DOHH2 (cell line): ENCODE measurements around the gene GDF7.

ENCODE experiments used
- H3F3A ChIP-seq: fragments of 200-600 bp; sonication (generic), shearing (Covaris generic); 2 replicates; pipeline ENCODE4 v1.6.0; 2016; ENCODE audit warnings: antibody characterized with exemption, mild to moderate bottlenecking; ENCODE audit not compliant: control insufficient read depth, insufficient read depth
- H3K27ac ChIP-seq: fragments of 200-600 bp; sonication (generic); 2 replicates; pipeline ENCODE4 v1.5.1; 2014; ENCODE audit warnings: low read depth, mild to moderate bottlenecking, low read length, moderate library complexity
- H3K27me3 ChIP-seq: fragments of 200-600 bp; sonication (generic); 2 replicates; pipeline ENCODE4 v1.6.1; 2014; ENCODE audit warnings: mild to moderate bottlenecking, low read length, mixed read lengths; ENCODE audit not compliant: control insufficient read depth
- H3K36me3 ChIP-seq: fragments of 200-600 bp; sonication (generic); 2 replicates; pipeline ENCODE4 v1.6.1; 2014; ENCODE audit warnings: mild to moderate bottlenecking, low read length, moderate library complexity, mixed read lengths; ENCODE audit not compliant: control insufficient read depth
- H3K4me1 ChIP-seq: fragments of 200-600 bp; sonication (generic); 2 replicates; pipeline ENCODE4 v1.6.1; 2014; ENCODE audit warnings: mild to moderate bottlenecking, low read length, mixed read lengths; ENCODE audit not compliant: control insufficient read depth
- H3K4me2 ChIP-seq: fragments of 200-600 bp; sonication (generic); 2 replicates; pipeline ENCODE4 v1.6.0; 2014; ENCODE audit warnings: mild to moderate bottlenecking, low read length, moderate library complexity
- H3K4me3 ChIP-seq: fragments of 200-600 bp; sonication (generic); 2 replicates; pipeline ENCODE4 v1.5.1; 2014; ENCODE audit warnings: mild to moderate bottlenecking, low read length, mixed read lengths
- H3K79me2 ChIP-seq: fragments of 200-600 bp; sonication (generic); 2 replicates; pipeline ENCODE4 v1.6.1; 2014; ENCODE audit warnings: mild to moderate bottlenecking, low read length, mixed read lengths; ENCODE audit not compliant: control insufficient read depth
- H3K9me2 ChIP-seq: fragments of 200-600 bp; sonication (generic); replicated peaks from 2 replicates; pipeline ENCODE4 v1.6.1; 2014; ENCODE audit warnings: mild to moderate bottlenecking, low read length, mixed read lengths; ENCODE audit not compliant: control insufficient read depth
- H3K9me3 ChIP-seq: fragments of 200-600 bp; sonication (generic); 2 replicates; pipeline ENCODE4 v1.6.1; 2014; ENCODE audit warnings: antibody characterized with exemption, low read length, mixed read lengths; ENCODE audit not compliant: control insufficient read depth, insufficient read depth
- H4K20me1 ChIP-seq: fragments of 200-600 bp; sonication (generic); 2 replicates; pipeline ENCODE4 v1.6.0; 2014; ENCODE audit warnings: low read depth, mild to moderate bottlenecking, antibody characterized with exemption, low read length, moderate library complexity; ENCODE audit not compliant: control insufficient read depth, insufficient read depth
- EZH2phosphoT487 ChIP-seq: fragments of 200-600 bp; sonication (generic); IDR thresholded peaks from 2 replicates; pipeline ENCODE4 v1.6.1; 2017; ENCODE audit warnings: borderline replicate concordance, mild to moderate bottlenecking, antibody characterized with exemption, low read length, moderate library complexity, mixed read lengths
- TF ChIP-seq, protein P1 (sequence below): fragments of 200-600 bp; sonication (generic); IDR thresholded peaks from one replicate; pipeline ENCODE4 v1.5.1; 2014; ENCODE audit warnings: antibody characterized with exemption, mild to moderate bottlenecking, low read depth, low read length; ENCODE audit not compliant: poor library complexity, severe bottlenecking

The GDF7 gene

DNA sequence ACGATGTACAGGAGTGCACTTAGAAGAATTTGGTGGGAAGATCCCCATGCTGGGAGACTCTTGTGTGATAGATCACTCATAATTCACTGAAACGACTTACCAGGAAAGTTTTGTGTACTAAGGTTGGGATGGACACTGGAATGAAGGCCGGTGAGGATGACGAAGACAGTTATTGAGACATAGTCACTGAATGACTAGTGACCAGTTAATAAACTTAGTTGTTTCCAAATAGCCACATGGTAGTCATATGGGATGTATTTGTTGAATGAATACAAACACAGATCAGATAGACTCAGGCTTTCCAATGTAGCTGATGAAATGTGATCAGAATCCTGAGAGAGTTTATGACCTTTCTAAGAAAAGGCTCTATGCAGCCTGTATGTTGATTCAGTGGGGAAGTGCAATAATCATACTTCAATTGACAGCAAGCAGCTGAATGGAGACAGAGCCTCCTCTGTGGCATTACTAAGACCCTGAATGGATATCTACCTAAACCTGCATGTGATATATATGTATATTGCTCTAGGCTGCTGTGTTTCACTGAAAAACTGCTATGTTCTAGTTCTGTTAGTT, 20.4 kb downstream of the GDF7 start:
- no peak for TF ChIP-seq EZH2phosphoT487
- TF ChIP-seq, protein P1, sequence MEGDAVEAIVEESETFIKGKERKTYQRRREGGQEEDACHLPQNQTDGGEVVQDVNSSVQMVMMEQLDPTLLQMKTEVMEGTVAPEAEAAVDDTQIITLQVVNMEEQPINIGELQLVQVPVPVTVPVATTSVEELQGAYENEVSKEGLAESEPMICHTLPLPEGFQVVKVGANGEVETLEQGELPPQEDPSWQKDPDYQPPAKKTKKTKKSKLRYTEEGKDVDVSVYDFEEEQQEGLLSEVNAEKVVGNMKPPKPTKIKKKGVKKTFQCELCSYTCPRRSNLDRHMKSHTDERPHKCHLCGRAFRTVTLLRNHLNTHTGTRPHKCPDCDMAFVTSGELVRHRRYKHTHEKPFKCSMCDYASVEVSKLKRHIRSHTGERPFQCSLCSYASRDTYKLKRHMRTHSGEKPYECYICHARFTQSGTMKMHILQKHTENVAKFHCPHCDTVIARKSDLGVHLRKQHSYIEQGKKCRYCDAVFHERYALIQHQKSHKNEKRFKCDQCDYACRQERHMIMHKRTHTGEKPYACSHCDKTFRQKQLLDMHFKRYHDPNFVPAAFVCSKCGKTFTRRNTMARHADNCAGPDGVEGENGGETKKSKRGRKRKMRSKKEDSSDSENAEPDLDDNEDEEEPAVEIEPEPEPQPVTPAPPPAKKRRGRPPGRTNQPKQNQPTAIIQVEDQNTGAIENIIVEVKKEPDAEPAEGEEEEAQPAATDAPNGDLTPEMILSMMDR: no peak
- H3K27me3 ChIP-seq: no peaks in the 10 kb centered on the region

DNA sequence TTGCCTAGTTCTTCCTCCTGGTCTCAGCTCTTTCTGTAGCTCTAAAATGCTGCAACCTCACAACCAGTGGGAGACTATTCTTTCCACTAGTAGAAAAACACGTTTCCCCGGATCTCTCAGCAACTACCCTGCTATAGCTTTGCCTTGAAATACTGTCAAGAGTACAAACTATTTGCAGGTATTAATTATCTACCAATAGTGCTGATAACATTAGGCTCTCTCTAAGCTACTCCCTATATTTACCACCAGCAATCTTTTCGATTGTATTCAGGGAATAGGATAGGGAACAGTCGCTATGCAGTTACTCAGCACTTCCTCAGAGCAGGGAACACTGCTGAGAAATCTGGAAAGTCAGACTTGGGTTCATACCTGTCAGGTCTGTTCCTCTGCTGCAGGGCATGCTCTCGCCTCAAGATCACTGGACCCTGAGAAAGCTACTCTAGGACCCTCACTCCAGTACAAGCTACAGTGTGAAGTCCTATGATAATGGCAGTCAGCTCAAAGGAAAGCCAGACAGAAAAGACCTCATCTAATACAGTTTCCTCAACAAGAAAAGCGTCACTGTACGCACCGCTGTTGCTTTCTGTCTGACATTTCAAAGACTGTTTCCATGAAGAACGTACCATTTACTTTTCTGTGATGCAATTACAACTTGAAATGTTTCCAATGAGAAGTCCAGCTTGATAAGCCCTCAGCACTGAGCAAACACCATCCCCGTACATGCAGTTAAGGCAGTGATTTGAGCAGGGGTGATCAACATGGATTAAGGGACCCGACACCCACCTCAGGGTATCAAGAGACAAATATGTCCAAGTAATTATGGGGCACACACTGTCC, 22.7 kb downstream of the GDF7 start:
- Histone ChIP-seq H3K4me3 (no peak overlapping the region), H3K4me1 (no peaks in the 10 kb centered on the region), H3K27ac (no peak overlapping the region), H3K27me3 (no peaks in the 10 kb centered on the region), H3K79me2 (no peaks in the 10 kb centered on the region), H3F3A (no peaks in the 10 kb centered on the region), H4K20me1 (no peaks in the 10 kb centered on the region), H3K9me2 (no peaks in the 10 kb centered on the region), H3K4me2 (no peak overlapping the region), H3K36me3 (peaks cover 27% of the 10 kb centered on the region), H3K9me3 (no peaks in the 10 kb centered on the region)
- TF ChIP-seq, protein P1: no peak
- no peak for TF ChIP-seq EZH2phosphoT487

More for the DNA sequence above, 20.4 kb downstream of the GDF7 start:
- Histone ChIP-seq H3K9me3 (no peaks in the 10 kb centered on the region), H3K9me2 (no peaks in the 10 kb centered on the region), H3F3A (no peaks in the 10 kb centered on the region), H3K4me1 (no peaks in the 10 kb centered on the region), H3K36me3 (peaks cover 30% of the 10 kb centered on the region), H4K20me1 (no peaks in the 10 kb centered on the region), H3K27ac (no peak overlapping the region), H3K4me2 (no peak overlapping the region), H3K4me3 (no peak overlapping the region), H3K79me2 (no peaks in the 10 kb centered on the region)

DNA sequence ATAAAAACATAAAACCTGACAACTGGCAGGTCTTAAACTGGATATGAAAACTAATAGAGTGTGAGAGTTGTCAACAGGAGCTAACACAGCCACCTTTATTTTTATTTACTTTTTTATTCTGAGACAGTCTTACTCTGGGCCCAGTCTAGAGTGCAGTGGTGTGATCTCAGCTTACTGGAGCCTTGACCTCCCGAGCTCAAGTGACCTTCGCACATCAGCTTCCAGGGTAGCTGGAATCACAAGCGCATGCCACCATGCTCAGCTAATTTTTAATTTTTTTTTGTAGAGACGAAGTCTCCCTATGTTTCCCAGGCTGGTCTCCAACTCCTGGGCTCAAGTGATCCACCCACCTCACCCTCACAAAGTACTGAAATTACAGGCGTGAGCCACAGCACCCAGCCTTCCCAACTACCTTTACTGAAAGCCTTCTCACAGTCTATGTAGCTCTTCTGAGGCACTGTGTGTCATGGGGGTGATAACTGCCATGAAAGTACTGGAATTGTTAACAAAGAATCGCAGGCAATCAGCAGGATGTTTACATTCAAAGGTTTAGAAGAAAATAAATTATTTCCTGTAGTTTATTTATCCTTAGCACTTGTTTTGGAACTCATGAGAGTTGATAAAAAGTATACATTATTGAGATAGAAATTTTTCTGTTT, 24.3 kb downstream of the GDF7 start:
- Histone ChIP-seq H3K9me2 (no peaks in the 10 kb centered on the region), H4K20me1 (no peaks in the 10 kb centered on the region), H3K9me3 (no peaks in the 10 kb centered on the region), H3K4me3 (no peak overlapping the region), H3K79me2 (no peaks in the 10 kb centered on the region), H3K4me2 (no peak overlapping the region), H3K27ac (no peak overlapping the region), H3K4me1 (no peaks in the 10 kb centered on the region), H3K27me3 (no peaks in the 10 kb centered on the region), H3F3A (no peaks in the 10 kb centered on the region), H3K36me3 (peaks cover 23% of the 10 kb centered on the region)
- TF ChIP-seq, protein P1: no peak
- TF ChIP-seq EZH2phosphoT487: no peak
